Osteoblast (primary cell): Measurements from ENCODE around the gene EGLN1. TPM values are rescaled to one million over a fixed set of nuclear protein-coding genes. Genes with fewer than 3 reads are reported as not detected.

Experiments
- DNase-seq: peaks from one replicate; pipeline ENCODE4 v3.0.0; 2011; ENCODE audit warnings: low spot score, mixed read lengths; ENCODE audit not compliant: insufficient read length; ENCODE audit errors: missing footprints
- H2AFZ ChIP-seq: 2 replicates; pipeline ENCODE4 v1.6.0; 2011; ENCODE audit warnings: mild to moderate bottlenecking, low read length
- H3K27ac ChIP-seq: 2 replicates; pipeline ENCODE4 v1.5.1; 2011; ENCODE audit warnings: mild to moderate bottlenecking, low read depth, low read length, moderate library complexity
- H3K27me3 ChIP-seq: 2 replicates; pipeline ENCODE4 v1.6.0; 2012; ENCODE audit warnings: mild to moderate bottlenecking, control low read depth, inconsistent platforms, low read length, moderate library complexity; ENCODE audit not compliant: insufficient read depth
- H3K36me3 ChIP-seq: 2 replicates; pipeline ENCODE4 v1.5.1; 2011; ENCODE audit warnings: mild to moderate bottlenecking, low read length, control low read depth, moderate library complexity; ENCODE audit not compliant: insufficient read depth
- H3K4me1 ChIP-seq: 2 replicates; pipeline ENCODE4 v1.5.1; 2011; ENCODE audit warnings: mild to moderate bottlenecking, low read length, control low read depth, moderate library complexity; ENCODE audit not compliant: insufficient read depth
- H3K4me2 ChIP-seq: 2 replicates; pipeline ENCODE4 v1.6.0; 2011; ENCODE audit warnings: mild to moderate bottlenecking, low read length; ENCODE audit not compliant: insufficient read depth
- H3K4me3 ChIP-seq: fragments of 200-600 bp; sonication (generic); 3 replicates; pipeline ENCODE4 v1.5.1; 2012; ENCODE audit warnings: mild to moderate bottlenecking, low read length, inconsistent platforms; ENCODE audit not compliant: insufficient read depth
- H3K79me2 ChIP-seq: 2 replicates; pipeline ENCODE4 v1.6.0; 2012; ENCODE audit warnings: mild to moderate bottlenecking, low read length, control low read depth, inconsistent platforms; ENCODE audit not compliant: insufficient read depth
- H3K9me3 ChIP-seq: 2 replicates; pipeline ENCODE4 v1.5.1; 2011; ENCODE audit warnings: low read depth, low read length, control low read depth
- H4K20me1 ChIP-seq: 2 replicates; pipeline ENCODE4 v1.6.0; 2012; ENCODE audit warnings: mild to moderate bottlenecking, low read length, control low read depth; ENCODE audit not compliant: insufficient read depth
- total RNA-seq: library from RNA; depleted of rRNA; stranded (reverse); fragments of >200 nt; gene quantifications from 2 replicates; pipeline ENCODE4 v1.2.3, GENCODE V29; 2012
- TF ChIP-seq, protein P1 (sequence below): IDR thresholded peaks from 2 replicates; pipeline ENCODE4 v1.5.1; 2011; ENCODE audit warnings: mild to moderate bottlenecking, low read depth, low read length, moderate library complexity; ENCODE audit errors: extremely low read depth

The EGLN1 gene
- total RNA-seq, 1 donor = 52.5 TPM

DNA sequence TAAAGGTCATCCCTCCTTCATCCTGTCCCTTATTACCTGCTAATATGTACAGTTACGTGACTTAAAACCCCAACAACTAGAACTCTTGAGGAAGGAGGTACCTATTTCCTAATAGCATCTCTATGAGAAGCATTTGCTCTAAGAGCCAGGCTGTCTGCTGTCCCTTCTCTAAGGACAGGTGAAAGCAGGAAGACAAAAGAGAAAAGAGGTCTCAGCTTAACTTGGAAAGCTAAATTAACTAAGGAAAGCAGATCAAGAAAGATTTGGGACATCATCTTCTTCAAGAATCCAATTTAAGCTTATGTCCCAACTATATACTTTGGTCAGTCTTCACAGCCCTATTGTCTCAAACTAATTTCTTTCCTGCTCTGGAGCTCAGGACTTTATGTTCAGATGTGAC, 2.9 kb downstream of the EGLN1 start:
- Histone ChIP-seq H3K27ac (peak overlapping the region; percentile 50), H2AFZ (no peak overlapping the region), H3K4me3 (peak overlapping the region; percentile 77), H3K79me2 (peaks cover 69% of the 10 kb centered on the region), H3K9me3 (no peaks in the 10 kb centered on the region), H3K4me1 (peaks cover 25% of the 10 kb centered on the region), H4K20me1 (peaks cover 29% of the 10 kb centered on the region), H3K36me3 (no peaks in the 10 kb centered on the region), H3K27me3 (no peaks in the 10 kb centered on the region), H3K4me2 (peak overlapping the region; percentile 95)
- TF ChIP-seq, protein P1, sequence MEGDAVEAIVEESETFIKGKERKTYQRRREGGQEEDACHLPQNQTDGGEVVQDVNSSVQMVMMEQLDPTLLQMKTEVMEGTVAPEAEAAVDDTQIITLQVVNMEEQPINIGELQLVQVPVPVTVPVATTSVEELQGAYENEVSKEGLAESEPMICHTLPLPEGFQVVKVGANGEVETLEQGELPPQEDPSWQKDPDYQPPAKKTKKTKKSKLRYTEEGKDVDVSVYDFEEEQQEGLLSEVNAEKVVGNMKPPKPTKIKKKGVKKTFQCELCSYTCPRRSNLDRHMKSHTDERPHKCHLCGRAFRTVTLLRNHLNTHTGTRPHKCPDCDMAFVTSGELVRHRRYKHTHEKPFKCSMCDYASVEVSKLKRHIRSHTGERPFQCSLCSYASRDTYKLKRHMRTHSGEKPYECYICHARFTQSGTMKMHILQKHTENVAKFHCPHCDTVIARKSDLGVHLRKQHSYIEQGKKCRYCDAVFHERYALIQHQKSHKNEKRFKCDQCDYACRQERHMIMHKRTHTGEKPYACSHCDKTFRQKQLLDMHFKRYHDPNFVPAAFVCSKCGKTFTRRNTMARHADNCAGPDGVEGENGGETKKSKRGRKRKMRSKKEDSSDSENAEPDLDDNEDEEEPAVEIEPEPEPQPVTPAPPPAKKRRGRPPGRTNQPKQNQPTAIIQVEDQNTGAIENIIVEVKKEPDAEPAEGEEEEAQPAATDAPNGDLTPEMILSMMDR = no peak
- no peak for DNase-seq

DNA sequence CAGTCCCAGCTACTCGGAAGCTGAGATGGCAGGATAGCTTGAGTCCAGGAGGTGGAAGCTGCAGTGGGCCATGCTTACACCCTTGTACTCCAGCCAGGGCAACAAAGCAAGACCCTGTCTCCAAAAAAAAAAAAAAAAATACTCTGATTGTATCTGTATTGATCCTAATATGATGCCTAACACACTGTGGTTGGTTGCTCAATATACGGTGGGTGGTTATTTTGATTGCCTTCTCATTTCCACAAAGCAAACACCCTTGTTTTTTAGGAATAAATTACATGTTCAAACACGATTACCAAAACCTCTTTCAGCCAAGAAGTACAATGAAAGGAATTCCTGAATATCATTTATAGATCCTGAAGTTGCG, 3.4 kb downstream of the EGLN1 start:
- Histone ChIP-seq H2AFZ (no peak overlapping the region), H3K4me1 (peaks cover 25% of the 10 kb centered on the region), H3K4me2 (peak overlapping the region; percentile 95), H4K20me1 (peaks cover 29% of the 10 kb centered on the region), H3K4me3 (peak overlapping the region; percentile 77), H3K27me3 (no peaks in the 10 kb centered on the region), H3K9me3 (no peaks in the 10 kb centered on the region), H3K36me3 (no peaks in the 10 kb centered on the region), H3K79me2 (peaks cover 73% of the 10 kb centered on the region), H3K27ac (peak overlapping the region; percentile 50)
- no peak for DNase-seq
- TF ChIP-seq, protein P1 = no peak

DNA sequence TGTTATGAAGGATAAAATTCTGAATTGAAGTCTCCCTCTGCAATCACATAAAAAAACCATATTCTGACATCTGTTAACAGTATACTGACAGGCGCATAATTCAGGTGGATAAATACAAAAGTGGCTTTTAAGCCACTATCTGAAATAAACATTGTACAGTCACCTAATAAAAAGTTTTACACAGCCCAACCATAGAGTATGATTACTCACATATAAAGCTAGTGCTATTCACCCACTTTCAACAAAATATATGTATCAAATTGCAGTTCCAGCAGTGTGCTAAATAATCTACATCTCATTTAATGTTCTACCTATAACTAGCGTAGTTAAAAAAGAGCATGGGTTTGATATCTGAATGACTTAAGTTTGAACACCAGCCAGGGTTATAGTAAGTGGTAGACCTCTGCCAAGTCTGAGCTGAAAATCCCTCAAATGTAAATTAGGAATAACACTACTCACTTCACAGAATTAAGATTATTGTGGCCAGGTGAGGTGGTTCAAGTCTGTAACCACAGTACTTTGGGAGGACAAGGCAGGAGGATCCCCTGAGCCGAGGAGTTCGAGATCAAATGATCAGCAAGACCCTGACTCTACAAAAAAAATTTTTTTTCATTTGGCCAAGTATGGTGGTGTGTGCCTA, 3.9 kb downstream of the EGLN1 start:
- no peak overlapping the region for H2AFZ ChIP-seq
- peak overlapping the region; percentile 95 for H3K4me2 ChIP-seq
- no peaks in the 10 kb centered on the region for H3K9me3 ChIP-seq
- H3K79me2 ChIP-seq = peaks cover 78% of the 10 kb centered on the region
- peak overlapping the region; percentile 77 for H3K4me3 ChIP-seq
- peaks cover 29% of the 10 kb centered on the region for H4K20me1 ChIP-seq
- H3K4me1 ChIP-seq = peaks cover 25% of the 10 kb centered on the region
- no peak for DNase-seq
- H3K36me3 ChIP-seq = no peaks in the 10 kb centered on the region
- H3K27me3 ChIP-seq = no peaks in the 10 kb centered on the region
- peak overlapping the region; percentile 14 for H3K27ac ChIP-seq
- TF ChIP-seq, protein P1 = no peak

DNA sequence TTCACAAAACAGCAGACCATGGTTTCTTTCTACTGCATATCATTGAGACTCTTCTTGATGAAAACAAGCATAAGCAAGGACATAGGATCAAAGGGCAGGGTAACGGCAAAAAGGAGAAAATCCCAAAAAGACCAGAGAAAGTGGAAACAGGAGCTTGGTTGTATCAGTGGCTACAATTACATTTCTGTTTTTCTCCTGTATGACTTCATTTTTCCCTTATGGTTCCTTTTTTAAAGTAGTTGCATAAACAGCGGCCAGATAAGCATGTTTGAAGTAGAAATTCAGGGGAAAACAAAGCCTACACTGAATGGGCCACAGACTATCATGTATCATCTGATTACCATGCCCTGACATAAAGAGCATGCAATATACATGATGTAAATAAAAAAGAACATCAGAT, 4.6 kb downstream of the EGLN1 start:
- Histone ChIP-seq H3K9me3 (no peaks in the 10 kb centered on the region), H3K79me2 (peaks cover 85% of the 10 kb centered on the region), H2AFZ (no peak overlapping the region), H4K20me1 (peaks cover 29% of the 10 kb centered on the region), H3K27ac (no peak overlapping the region), H3K36me3 (no peaks in the 10 kb centered on the region), H3K4me1 (peaks cover 20% of the 10 kb centered on the region), H3K4me2 (peak overlapping the region; percentile 95), H3K4me3 (no peak overlapping the region), H3K27me3 (no peaks in the 10 kb centered on the region)
- DNase-seq = no peak
- TF ChIP-seq, protein P1 = no peak
